Vagina (tissue), 2 donors: ENCODE results near the gene CAMK2B.

ENCODE experiments used
- POLR2A ChIP-seq, 2 donors: fragments of 450-650 bp; IDR thresholded peaks; one replicate each; pipeline ENCODE4 v1.6.1; 2017; ENCODE audit warnings: antibody characterized with exemption in 2 of 2, mild to moderate bottlenecking in 2 of 2, moderate library complexity in 2 of 2
- POLR2AphosphoS5 ChIP-seq, 2 donors: sonication (generic); formaldehyde crosslinking; IDR thresholded peaks; one replicate each; pipeline ENCODE4 v1.9.0; 2017; ENCODE audit warnings: antibody characterized with exemption in 2 of 2, mild to moderate bottlenecking in 2 of 2, low read depth in 1 of 2; ENCODE audit not compliant: insufficient read depth in 1 of 2
- TF ChIP-seq, protein P1 (sequence below), 3 experiments: fragments of 450-650 bp in 2 of 3; fragments of 200-600 bp in 1 of 3; sonication (generic) in 1 of 3; IDR thresholded peaks; one replicate each; pipeline ENCODE4 v1.5.1; 2017 to 2019; ENCODE audit warnings: antibody characterized with exemption in 3 of 3, mild to moderate bottlenecking in 2 of 3, moderate library complexity in 2 of 3

DNA sequence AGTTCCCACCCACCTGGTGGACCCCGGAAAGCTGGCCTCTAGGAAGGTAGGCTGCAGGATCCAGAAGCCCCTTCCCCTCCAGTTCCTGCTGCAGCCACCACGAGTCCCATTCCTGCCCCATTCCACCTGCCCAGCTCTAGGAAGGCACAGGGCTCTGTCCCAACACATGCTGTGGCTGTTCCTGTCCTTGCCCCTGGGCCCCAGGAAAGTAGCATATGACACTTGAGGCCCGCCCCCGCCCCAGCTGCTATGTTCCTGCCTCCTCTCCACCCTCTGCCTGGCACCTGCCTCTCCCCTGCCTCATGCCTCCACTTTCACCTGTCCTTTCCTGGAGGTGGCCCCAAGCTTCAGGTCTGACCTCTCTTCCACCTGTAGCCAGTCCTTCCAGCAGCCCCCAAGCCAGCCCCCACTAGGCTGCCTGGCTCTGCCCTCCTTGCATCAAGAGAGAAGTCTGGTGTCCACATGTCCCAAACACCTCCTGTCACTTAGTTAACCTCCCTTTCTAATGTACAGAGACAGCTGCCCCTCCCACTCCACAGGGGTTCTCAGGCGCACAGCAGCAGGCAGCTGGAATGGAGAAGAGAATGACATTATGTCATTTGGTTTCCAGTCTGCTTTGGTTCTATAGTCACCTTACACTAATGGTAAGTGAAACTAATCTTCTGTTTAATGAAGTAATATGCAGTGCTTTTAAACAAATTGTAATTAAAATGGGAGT is 101.9 kb downstream of the CAMK2B start:
- TF ChIP-seq POLR2A (IDR thresholded peaks at IDR 0.05) (no peak), POLR2AphosphoS5 (IDR thresholded peaks at IDR 0.05; ENCODE audit: insufficient read depth in 1 of 2, low read depth in 1 of 2) (no peak)
- TF ChIP-seq, protein P1, sequence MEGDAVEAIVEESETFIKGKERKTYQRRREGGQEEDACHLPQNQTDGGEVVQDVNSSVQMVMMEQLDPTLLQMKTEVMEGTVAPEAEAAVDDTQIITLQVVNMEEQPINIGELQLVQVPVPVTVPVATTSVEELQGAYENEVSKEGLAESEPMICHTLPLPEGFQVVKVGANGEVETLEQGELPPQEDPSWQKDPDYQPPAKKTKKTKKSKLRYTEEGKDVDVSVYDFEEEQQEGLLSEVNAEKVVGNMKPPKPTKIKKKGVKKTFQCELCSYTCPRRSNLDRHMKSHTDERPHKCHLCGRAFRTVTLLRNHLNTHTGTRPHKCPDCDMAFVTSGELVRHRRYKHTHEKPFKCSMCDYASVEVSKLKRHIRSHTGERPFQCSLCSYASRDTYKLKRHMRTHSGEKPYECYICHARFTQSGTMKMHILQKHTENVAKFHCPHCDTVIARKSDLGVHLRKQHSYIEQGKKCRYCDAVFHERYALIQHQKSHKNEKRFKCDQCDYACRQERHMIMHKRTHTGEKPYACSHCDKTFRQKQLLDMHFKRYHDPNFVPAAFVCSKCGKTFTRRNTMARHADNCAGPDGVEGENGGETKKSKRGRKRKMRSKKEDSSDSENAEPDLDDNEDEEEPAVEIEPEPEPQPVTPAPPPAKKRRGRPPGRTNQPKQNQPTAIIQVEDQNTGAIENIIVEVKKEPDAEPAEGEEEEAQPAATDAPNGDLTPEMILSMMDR (IDR thresholded peaks at IDR 0.05), result no peak
